ENCODE measurements around the gene RARRES2.

GRCh38 chr7:150389532-150389816 is 48.0 kb upstream of the RARRES2 start:
- no peak for TF ChIP-seq ZNF384 (IDR thresholded peaks at IDR 0.05)
- no peak for TF ChIP-seq LEF1 (IDR thresholded peaks at IDR 0.05; ENCODE audit: borderline replicate concordance)
- TF ChIP-seq SUZ12 (IDR thresholded peaks at IDR 0.05): no peak
- no peak for TF ChIP-seq FOXK2 (IDR thresholded peaks at IDR 0.05)
- no peak for TF ChIP-seq NFRKB (IDR thresholded peaks at IDR 0.05)
- no peak for TF ChIP-seq ELF4 (IDR thresholded peaks at IDR 0.05)
- no peak for TF ChIP-seq L3MBTL2 (conservative IDR thresholded peaks at IDR 0.05)
- no peak for TF ChIP-seq HDGF (IDR thresholded peaks at IDR 0.05; ENCODE audit: borderline replicate concordance)
- no peak for TF ChIP-seq TARDBP (IDR thresholded peaks at IDR 0.05)
- TF ChIP-seq BHLHE40 (IDR thresholded peaks at IDR 0.05; ENCODE audit: borderline replicate concordance): no peak
- no peak for TF ChIP-seq FOXM1 (IDR thresholded peaks at IDR 0.05; ENCODE audit: borderline replicate concordance)
- TF ChIP-seq SP1 (IDR thresholded peaks at IDR 0.05): no peak
- TF ChIP-seq ARNT (IDR thresholded peaks at IDR 0.05): no peak
- no peak for TF ChIP-seq FOXA1 (IDR thresholded peaks at IDR 0.05)

All from HEK293T (cell line).